OCI-LY3 (cell line): ENCODE results near the gene REPS2.

Source experiments
- CTCF ChIP-seq: fragments of 200-600, 300-600 bp; sonication (generic); IDR thresholded peaks from 2 replicates; pipeline ENCODE4 v1.5.1; 2014; ENCODE audit warnings: antibody characterized with exemption, low read length, low read depth
- EZH2phosphoT487 ChIP-seq: fragments of 200-600 bp; shearing (Covaris generic); IDR thresholded peaks from 2 replicates; pipeline ENCODE4 v1.6.1; 2018; ENCODE audit warnings: antibody characterized with exemption, mixed run types, low read depth

GRCh38 chrX:16930392-16930791, 16.1 kb upstream of the REPS2 start:
- TF ChIP-seq CTCF (no peak), EZH2phosphoT487 (no peak)
